IMR-90 (cell line): ENCODE results near the gene TSC2.

Experiments
- BHLHE40 ChIP-seq: fragments of 150-350 bp; IDR thresholded peaks from 2 replicates; pipeline ENCODE4 v1.6.1; 2016; ENCODE audit warnings: mild to moderate bottlenecking, low read depth, low read length
- CEBPB ChIP-seq: IDR thresholded peaks from 2 replicates; pipeline ENCODE4 v1.6.1; 2012; ENCODE audit warnings: low read depth, low read length, improper control_type of control experiment
- CHD1 ChIP-seq: IDR thresholded peaks from 2 replicates; pipeline ENCODE4 v1.6.1; 2012; ENCODE audit warnings: low read depth, low read length, improper control_type of control experiment
- CTCF ChIP-seq: conservative IDR thresholded peaks from 2 replicates; pipeline ENCODE4 v1.5.1; 2012; ENCODE audit warnings: mild to moderate bottlenecking, low read depth, low read length, improper control_type of control experiment
- MAFK ChIP-seq: IDR thresholded peaks from 2 replicates; pipeline ENCODE4 v1.6.1; 2012; ENCODE audit warnings: low read depth, low read length, improper control_type of control experiment
- MXI1 ChIP-seq: IDR thresholded peaks from 2 replicates; pipeline ENCODE4 v1.6.1; 2012; ENCODE audit warnings: low read depth, mild to moderate bottlenecking, low read length, moderate library complexity, borderline replicate concordance
- POLR2A ChIP-seq: IDR thresholded peaks from 2 replicates; pipeline ENCODE4 v1.6.1; 2012; ENCODE audit warnings: mild to moderate bottlenecking, low read depth, low read length
- RAD21 ChIP-seq: IDR thresholded peaks from 2 replicates; pipeline ENCODE4 v1.6.1; 2012; ENCODE audit warnings: low read length, improper control_type of control experiment
- RCOR1 ChIP-seq: IDR thresholded peaks from 2 replicates; pipeline ENCODE4 v1.6.1; 2012; ENCODE audit warnings: mild to moderate bottlenecking, low read length, improper control_type of control experiment; ENCODE audit not compliant: insufficient replicate concordance
- RFX5 ChIP-seq: IDR thresholded peaks from 2 replicates; pipeline ENCODE4 v1.8.0; 2012; ENCODE audit warnings: low read depth, mild to moderate bottlenecking, low read length, moderate library complexity
- SMC3 ChIP-seq: fragments of 150-350 bp; IDR thresholded peaks from 2 replicates; pipeline ENCODE4 v1.6.1; 2016; ENCODE audit warnings: low read depth, mild to moderate bottlenecking, antibody characterized with exemption, low read length, moderate library complexity
- USF2 ChIP-seq: fragments of 150-350 bp; IDR thresholded peaks from 2 replicates; pipeline ENCODE4 v1.6.1; 2017; ENCODE audit warnings: mild to moderate bottlenecking, antibody characterized with exemption, low read length, low read depth

- TF ChIP-seq CTCF, result no peak
- no peak for TF ChIP-seq SMC3
- no peak for TF ChIP-seq POLR2A
- TF ChIP-seq RCOR1, result no peak
- no peak for TF ChIP-seq RFX5
- no peak for TF ChIP-seq CEBPB
- TF ChIP-seq MXI1, result no peak
- TF ChIP-seq RAD21, result no peak
- no peak for TF ChIP-seq MAFK
- TF ChIP-seq BHLHE40, result no peak
- no peak for TF ChIP-seq CHD1
- TF ChIP-seq USF2, result no peak
These were observed 47.6 kb downstream of the TSC2 start for GRCh38 chr16:2095315-2095853.
